GM18951 (cell line): Measurements from ENCODE around the gene PAH.

Experiments
- POLR2A ChIP-seq: IDR thresholded peaks from 4 replicates; pipeline ENCODE4 v1.6.1; 2011; ENCODE audit warnings: mild to moderate bottlenecking; ENCODE audit not compliant: insufficient read length, insufficient read depth; ENCODE audit errors: extremely low read depth
- in situ Hi-C: fragments of 300-500 bp; cut with MboI; formaldehyde crosslinking; loops from one replicate; pipeline ENCODE4 v1.12.0; 2022; ENCODE audit warnings: low sequenced_read_pairs, mixed read lengths, inconsistent platforms; ENCODE audit not compliant: unreplicated experiment

PAH gene

GRCh38 chr12:102903337-102904007 is 13.6 kb downstream of the PAH start:
- no peak for TF ChIP-seq POLR2A
- in situ Hi-C loops: no loop called here

GRCh38 chr12:102902093-102902492 is 15.0 kb downstream of the PAH start:
- TF ChIP-seq POLR2A: no peak
- in situ Hi-C loops: no loop called here

GRCh38 chr12:102900389-102900788 is 16.7 kb downstream of the PAH start:
- no peak for TF ChIP-seq POLR2A
- in situ Hi-C loops: no loop called here

- in situ Hi-C loops: no loop called here
- TF ChIP-seq POLR2A: no peak
These were observed 21.0 kb downstream of the PAH start for GRCh38 chr12:102896067-102896466.

GRCh38 chr12:102891756-102892155 is 25.3 kb downstream of the PAH start:
- in situ Hi-C loops: no loop called here
- TF ChIP-seq POLR2A: no peak

GRCh38 chr12:102888511-102888910 is 28.5 kb downstream of the PAH start:
- no peak for TF ChIP-seq POLR2A
- in situ Hi-C loops: loop anchor here (10.0 kb wide), 1 partner anchor 656 kb away; no protein-coding TSS in a partner anchor

GRCh38 chr12:102885043-102885932 is 31.8 kb downstream of the PAH start:
- in situ Hi-C loops: loop anchor here (10.0 kb wide), 1 partner anchor 660 kb away; no protein-coding TSS in a partner anchor
- no peak for TF ChIP-seq POLR2A

- in situ Hi-C loops: loop anchor here (10.0 kb wide), 1 partner anchor 661 kb away; no protein-coding TSS in a partner anchor
- no peak for TF ChIP-seq POLR2A
These were observed 33.7 kb downstream of the PAH start for GRCh38 chr12:102883204-102883799.

- in situ Hi-C loops: loop anchor here (10.0 kb wide), 1 partner anchor 664 kb away; no protein-coding TSS in a partner anchor
- TF ChIP-seq POLR2A: no peak
These were observed 36.3 kb downstream of the PAH start for GRCh38 chr12:102880783-102881182.

GRCh38 chr12:102879144-102879763 is 37.8 kb downstream of the PAH start:
- in situ Hi-C loops: no loop called here
- no peak for TF ChIP-seq POLR2A

- in situ Hi-C loops: no loop called here
- TF ChIP-seq POLR2A: no peak
These were observed 40.2 kb downstream of the PAH start for GRCh38 chr12:102876883-102877282.

GRCh38 chr12:102874819-102875218 is 42.2 kb downstream of the PAH start:
- in situ Hi-C loops: no loop called here
- no peak for TF ChIP-seq POLR2A

- TF ChIP-seq POLR2A: no peak
- in situ Hi-C loops: no loop called here
These were observed 44.0 kb downstream of the PAH start for GRCh38 chr12:102873077-102873476.
